Neural progenitor cell (in vitro differentiated cells): ENCODE results near the gene ING5. TPM values are rescaled to one million over a fixed set of nuclear protein-coding genes. Genes with fewer than 3 reads are reported as not detected.

Source experiments
- DNase-seq: peaks from one replicate; pipeline ENCODE4 v3.0.0-alpha.2; 2016; ENCODE audit warnings: low spot score
- H2AFZ ChIP-seq: fragments of 200-600 bp; sonication (generic); replicated peaks from 2 replicates; pipeline ENCODE4 v1.6.1; 2016; ENCODE audit warnings: antibody characterized with exemption
- H3F3A ChIP-seq: fragments of 200-600 bp; sonication (generic); 2 replicates; pipeline ENCODE4 v1.6.1; 2016; ENCODE audit warnings: antibody characterized with exemption, low read depth
- H3K27ac ChIP-seq: fragments of 200-600 bp; sonication (generic); 2 replicates; pipeline ENCODE4 v1.5.1; 2016; ENCODE audit warnings: mild to moderate bottlenecking
- H3K27me3 ChIP-seq: fragments of 200-600 bp; sonication (generic); 2 replicates; pipeline ENCODE4 v1.6.1; 2016; ENCODE audit warnings: mild to moderate bottlenecking, moderate library complexity
- H3K36me3 ChIP-seq: fragments of 200-600 bp; sonication (generic); 2 replicates; pipeline ENCODE4 v1.5.1; 2016
- H3K4me1 ChIP-seq: fragments of 200-600 bp; sonication (generic); 2 replicates; pipeline ENCODE4 v1.6.1; 2016; ENCODE audit warnings: mixed run types
- H3K4me2 ChIP-seq: fragments of 200-600 bp; sonication (generic); 2 replicates; pipeline ENCODE4 v1.6.1; 2016
- H3K4me3 ChIP-seq: fragments of 200-600 bp; sonication (generic); 2 replicates; pipeline ENCODE4 v1.5.1; 2016
- H3K79me2 ChIP-seq: fragments of 200-600 bp; sonication (generic); 2 replicates; pipeline ENCODE4 v1.6.1; 2016; ENCODE audit warnings: low read depth
- H3K9ac ChIP-seq: fragments of 200-600 bp; sonication (generic); 2 replicates; pipeline ENCODE4 v1.6.1; 2016
- H3K9me3 ChIP-seq: fragments of 200-600 bp; sonication (generic); 2 replicates; pipeline ENCODE4 v1.5.1; 2016; ENCODE audit warnings: low read depth
- H4K20me1 ChIP-seq: fragments of 200-600 bp; sonication (generic); 2 replicates; pipeline ENCODE4 v1.6.1; 2016; ENCODE audit warnings: low read depth
- H3K27ac Mint-ChIP-seq: 3 replicates; pipeline ENCODE4 v1.8.0; 2021; ENCODE audit warnings: mixed read lengths
- H3K27me3 Mint-ChIP-seq: 2 replicates; pipeline ENCODE4 v1.8.0; 2022; ENCODE audit warnings: low read depth, mild to moderate bottlenecking, inconsistent platforms, moderate library complexity, mixed read lengths; ENCODE audit not compliant: insufficient read depth
- H3K36me3 Mint-ChIP-seq: 3 replicates; pipeline ENCODE4 v1.8.0; 2021; ENCODE audit warnings: mixed read lengths
- H3K4me1 Mint-ChIP-seq: 3 replicates; pipeline ENCODE4 v1.8.0; 2021; ENCODE audit warnings: mixed read lengths
- H3K4me3 Mint-ChIP-seq: 3 replicates; pipeline ENCODE4 v1.8.0; 2021; ENCODE audit warnings: mild to moderate bottlenecking, moderate library complexity, mixed read lengths
- H3K9me3 Mint-ChIP-seq: 3 replicates; pipeline ENCODE4 v1.8.0; 2020; ENCODE audit warnings: mixed read lengths
- CTCF ChIP-seq: fragments of 200-600 bp; sonication (generic); IDR thresholded peaks from 2 replicates; pipeline ENCODE4 v1.5.1; 2017; ENCODE audit warnings: antibody characterized with exemption, mild to moderate bottlenecking
- EZH2 ChIP-seq: fragments of 200-600 bp; sonication (generic); IDR thresholded peaks from 2 replicates; pipeline ENCODE4 v1.6.1; 2017; ENCODE audit warnings: antibody characterized with exemption, mild to moderate bottlenecking, moderate library complexity
- EZH2phosphoT487 ChIP-seq: fragments of 200-600 bp; sonication (generic); IDR thresholded peaks from 2 replicates; pipeline ENCODE4 v1.6.1; 2017; ENCODE audit warnings: antibody characterized with exemption
- total RNA-seq: library from RNA; depleted of rRNA; stranded (reverse); fragments of >200 nt; gene quantifications from 2 replicates; pipeline ENCODE4 v1.2.3, GENCODE V29; 2015; ENCODE audit warnings: low replicate concordance

ING5 gene
- total RNA-seq, 1 donor from 2014 or later = 38.2 TPM

- H3F3A ChIP-seq = no peaks in the 10 kb centered on the region
- no peak overlapping the region for H2AFZ ChIP-seq
- Mint-ChIP-seq H3K27me3 (peaks cover 2% of the 10 kb centered on the region), H3K9me3 (peaks cover 2% of the 10 kb centered on the region), H3K27ac (no peak overlapping the region), H3K4me1 (no peaks in the 10 kb centered on the region), H3K36me3 (peaks cover 20% of the 10 kb centered on the region), H3K4me3 (no peak overlapping the region)
- no peak overlapping the region for H3K4me2 ChIP-seq
- TF ChIP-seq EZH2phosphoT487 = no peak
- TF ChIP-seq EZH2 = no peak
- TF ChIP-seq CTCF = no peak
- no peaks in the 10 kb centered on the region for H3K27me3 ChIP-seq
- H3K4me3 ChIP-seq = no peak overlapping the region
- DNase-seq = no peak
- no peak overlapping the region for H3K27ac ChIP-seq
- H3K4me1 ChIP-seq = no peaks in the 10 kb centered on the region
- H3K79me2 ChIP-seq = no peaks in the 10 kb centered on the region
- no peaks in the 10 kb centered on the region for H4K20me1 ChIP-seq
- H3K9me3 ChIP-seq = no peaks in the 10 kb centered on the region
- no peaks in the 10 kb centered on the region for H3K36me3 ChIP-seq
- no peak overlapping the region for H3K9ac ChIP-seq
Observed at GRCh38 chr2:241751776-241752175, 49.9 kb downstream of the ING5 start.

GRCh38 chr2:241752253-241752652 is 50.4 kb downstream of the ING5 start:
- peaks cover 2% of the 10 kb centered on the region for H3K27me3 Mint-ChIP-seq
- no peak overlapping the region for H3K27ac Mint-ChIP-seq
- no peak overlapping the region for H3K4me3 Mint-ChIP-seq

GRCh38 chr2:241752689-241753276 is 50.9 kb downstream of the ING5 start:
- TF ChIP-seq EZH2 = no peak
- TF ChIP-seq CTCF = no peak
- TF ChIP-seq EZH2phosphoT487 = no peak
- Mint-ChIP-seq H3K27ac (no peak overlapping the region), H3K4me3 (no peak overlapping the region)

More at GRCh38 chr2:241752253-241752652, 50.4 kb downstream of the ING5 start:
- Mint-ChIP-seq H3K9me3 (peaks cover 2% of the 10 kb centered on the region), H3K36me3 (peaks cover 16% of the 10 kb centered on the region), H3K4me1 (no peaks in the 10 kb centered on the region)
- no peak for DNase-seq
- Histone ChIP-seq H3K9me3 (no peaks in the 10 kb centered on the region), H2AFZ (no peak overlapping the region), H3K27ac (no peak overlapping the region), H3K4me1 (no peaks in the 10 kb centered on the region), H3K4me3 (no peak overlapping the region), H3F3A (no peaks in the 10 kb centered on the region), H3K4me2 (no peak overlapping the region), H3K79me2 (no peaks in the 10 kb centered on the region), H3K27me3 (no peaks in the 10 kb centered on the region), H3K9ac (no peak overlapping the region), H3K36me3 (no peaks in the 10 kb centered on the region), H4K20me1 (no peaks in the 10 kb centered on the region)
- TF ChIP-seq EZH2phosphoT487 = no peak
- TF ChIP-seq CTCF = no peak
- TF ChIP-seq EZH2 = no peak

More at GRCh38 chr2:241752689-241753276, 50.9 kb downstream of the ING5 start:
- H3K4me3 ChIP-seq = no peak overlapping the region
- H3F3A ChIP-seq = no peaks in the 10 kb centered on the region
- H3K4me1 ChIP-seq = no peaks in the 10 kb centered on the region
- H3K9me3 ChIP-seq = no peaks in the 10 kb centered on the region
- no peaks in the 10 kb centered on the region for H4K20me1 ChIP-seq
- no peak overlapping the region for H3K4me2 ChIP-seq
- no peak overlapping the region for H3K9ac ChIP-seq
- H2AFZ ChIP-seq = no peak overlapping the region
- no peaks in the 10 kb centered on the region for H3K36me3 ChIP-seq
- no peak overlapping the region for H3K27ac ChIP-seq
- peaks cover 14% of the 10 kb centered on the region for H3K36me3 Mint-ChIP-seq
- no peak for DNase-seq
- H3K79me2 ChIP-seq = no peaks in the 10 kb centered on the region
- peaks cover 2% of the 10 kb centered on the region for H3K9me3 Mint-ChIP-seq
- no peaks in the 10 kb centered on the region for H3K4me1 Mint-ChIP-seq
- peaks cover 2% of the 10 kb centered on the region for H3K27me3 Mint-ChIP-seq
- H3K27me3 ChIP-seq = no peaks in the 10 kb centered on the region
